HG03045 (cell line): ENCODE results near the gene GRIN1.
A peak's percentile ranks its signal among the peaks of the same experiment; 100 is the strongest.

Experiments used
- ATAC-seq: cut with Tn5 transposase; IDR thresholded peaks from one replicate; pipeline ENCODE4 v1.9.1; 2021; ENCODE audit warnings: mild to moderate bottlenecking, moderate library complexity; ENCODE audit not compliant: unreplicated experiment

The GRIN1 gene

DNA sequence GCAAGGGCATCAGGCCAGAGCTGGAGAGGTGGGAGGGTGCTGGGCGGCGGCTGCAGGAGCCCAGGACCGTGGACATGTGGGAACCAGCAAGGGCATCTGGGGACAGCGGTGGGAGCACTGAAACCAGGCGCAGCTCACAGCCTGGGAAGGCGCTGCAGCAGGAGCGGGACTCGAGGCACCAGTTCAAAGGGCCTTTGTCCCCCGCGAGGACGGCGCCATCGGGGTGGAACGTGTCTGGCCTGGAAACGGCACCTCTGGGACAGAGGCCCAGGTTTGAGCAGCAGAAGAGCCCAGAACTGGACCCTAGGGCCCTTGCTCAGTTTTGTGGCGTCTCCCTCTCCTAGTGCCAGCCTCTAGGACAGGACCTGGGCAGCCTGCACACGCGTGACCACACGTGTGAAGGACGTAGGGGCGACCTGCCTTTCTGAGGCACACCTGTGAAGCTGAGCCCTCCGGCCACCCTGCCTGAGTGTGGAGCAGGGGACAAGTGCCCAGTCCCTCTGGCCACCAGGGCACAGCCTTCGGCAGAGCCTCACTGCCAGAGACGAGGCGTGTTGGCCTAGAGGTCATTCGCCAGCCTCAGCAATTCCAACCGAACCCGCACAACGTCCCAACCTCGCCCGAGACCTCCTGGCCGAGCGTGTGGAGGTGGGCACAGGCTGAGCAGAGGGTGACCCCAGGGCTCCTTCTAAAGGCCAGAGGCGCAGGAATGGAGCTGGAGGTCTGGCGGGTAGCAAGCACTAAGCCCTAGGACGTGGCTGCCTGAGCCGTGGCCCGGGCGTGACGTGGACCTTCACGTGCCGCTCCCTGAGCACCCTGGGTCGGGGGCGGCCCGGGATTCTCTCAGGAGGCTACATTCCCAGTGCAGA is 35.1 kb downstream of the GRIN1 start:
- ATAC-seq: no peak

DNA sequence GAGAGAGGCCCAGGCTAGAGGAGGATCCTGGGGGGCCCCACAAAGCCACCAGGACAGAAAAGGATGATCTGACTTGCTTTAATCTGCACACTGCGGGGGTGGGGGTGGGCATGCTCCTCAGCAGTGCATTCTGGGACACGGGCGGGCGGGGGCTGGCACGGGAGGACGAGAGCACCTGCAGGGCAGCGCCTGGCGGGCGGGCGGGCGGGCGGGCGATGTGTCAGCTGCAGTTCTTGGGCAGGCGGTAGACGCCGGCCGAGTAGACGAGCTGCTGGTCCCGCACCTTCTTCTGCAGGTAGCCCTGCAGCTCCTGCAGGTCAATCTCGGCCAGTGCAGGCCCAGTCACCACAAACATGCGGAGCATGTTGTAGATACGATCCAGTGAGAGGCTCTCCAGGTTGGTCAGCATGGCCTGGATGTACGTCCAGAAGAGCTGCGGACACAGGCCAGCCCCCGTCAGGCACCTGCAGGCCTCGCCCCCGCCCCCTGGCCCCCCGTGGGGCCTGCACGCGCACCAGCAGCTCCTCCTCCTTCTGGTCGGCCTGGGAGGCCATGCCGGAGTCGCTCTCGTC is 35.9 kb downstream of the GRIN1 start:
- ATAC-seq: no peak

DNA sequence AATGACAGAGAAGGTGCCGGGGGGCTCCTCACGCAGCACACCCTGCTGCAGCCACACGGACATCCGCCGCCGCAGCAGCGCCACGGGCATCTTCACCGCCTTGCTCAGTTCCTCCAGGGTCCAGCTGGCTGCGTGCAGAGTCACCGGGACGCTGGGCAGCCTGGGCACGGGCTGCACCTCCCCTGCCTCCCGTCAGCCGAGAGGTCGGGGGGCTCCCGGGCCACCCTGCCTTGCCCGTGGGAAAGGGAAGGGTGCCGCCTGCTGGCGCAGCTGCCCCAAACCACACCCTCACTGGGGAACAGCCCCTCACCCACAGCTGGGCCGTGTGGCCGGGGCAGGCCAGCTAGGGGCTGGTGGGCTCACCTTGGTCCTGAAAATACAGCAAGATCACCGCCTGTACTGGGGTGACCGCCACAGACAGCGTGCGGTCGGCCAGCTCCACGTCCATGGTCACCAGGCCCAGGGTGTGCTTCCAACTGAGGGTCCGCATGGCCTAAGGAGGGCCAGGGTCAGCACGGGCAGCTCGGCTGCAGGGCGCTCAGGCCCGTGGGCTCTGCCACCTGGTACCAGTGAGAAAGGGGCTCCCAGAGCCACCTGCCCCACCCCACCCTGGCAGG is 36.5 kb downstream of the GRIN1 start:
- no peak for ATAC-seq

DNA sequence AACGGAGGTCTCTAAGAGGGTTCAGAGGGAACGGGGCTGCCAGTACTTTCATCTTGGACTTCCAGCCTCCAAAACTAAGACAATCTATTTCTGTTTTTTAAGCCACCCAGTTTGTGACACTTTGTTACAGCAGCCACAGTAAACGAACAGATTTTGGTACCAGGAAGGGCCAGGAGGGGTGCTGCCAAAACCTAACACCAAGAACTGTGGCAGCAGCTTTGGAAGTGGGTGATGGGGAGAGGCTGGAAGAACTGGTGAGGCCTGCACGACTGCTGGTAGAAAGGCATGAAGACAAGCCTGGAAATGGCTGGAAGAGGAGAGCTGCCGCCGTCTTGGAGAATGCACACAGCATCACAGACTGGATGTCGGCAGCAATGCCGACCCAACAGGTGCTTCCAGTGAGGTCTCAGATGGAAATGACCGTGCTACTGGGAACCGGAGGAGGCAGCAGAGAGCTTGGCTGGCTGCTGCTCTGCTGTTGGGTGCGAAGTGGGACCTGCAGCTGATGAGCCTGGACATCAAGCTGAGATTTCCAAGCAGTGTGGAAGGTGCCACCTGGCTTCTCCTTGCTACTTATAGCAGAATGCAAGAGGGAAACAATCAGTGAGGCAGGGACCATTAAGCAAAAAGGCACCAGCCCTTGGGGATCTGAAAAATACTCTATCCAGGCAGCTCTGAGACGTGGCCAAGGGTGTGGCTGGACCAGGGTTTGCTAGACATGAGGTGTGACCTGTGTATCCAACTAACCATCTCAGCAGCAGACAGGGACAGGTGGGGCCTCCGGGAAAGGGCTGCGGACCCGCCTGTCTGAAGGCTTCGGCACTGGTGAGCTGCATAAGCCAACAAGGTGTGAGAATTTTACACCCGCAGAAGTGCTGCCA is 37.6 kb downstream of the GRIN1 start:
- no peak for ATAC-seq

DNA sequence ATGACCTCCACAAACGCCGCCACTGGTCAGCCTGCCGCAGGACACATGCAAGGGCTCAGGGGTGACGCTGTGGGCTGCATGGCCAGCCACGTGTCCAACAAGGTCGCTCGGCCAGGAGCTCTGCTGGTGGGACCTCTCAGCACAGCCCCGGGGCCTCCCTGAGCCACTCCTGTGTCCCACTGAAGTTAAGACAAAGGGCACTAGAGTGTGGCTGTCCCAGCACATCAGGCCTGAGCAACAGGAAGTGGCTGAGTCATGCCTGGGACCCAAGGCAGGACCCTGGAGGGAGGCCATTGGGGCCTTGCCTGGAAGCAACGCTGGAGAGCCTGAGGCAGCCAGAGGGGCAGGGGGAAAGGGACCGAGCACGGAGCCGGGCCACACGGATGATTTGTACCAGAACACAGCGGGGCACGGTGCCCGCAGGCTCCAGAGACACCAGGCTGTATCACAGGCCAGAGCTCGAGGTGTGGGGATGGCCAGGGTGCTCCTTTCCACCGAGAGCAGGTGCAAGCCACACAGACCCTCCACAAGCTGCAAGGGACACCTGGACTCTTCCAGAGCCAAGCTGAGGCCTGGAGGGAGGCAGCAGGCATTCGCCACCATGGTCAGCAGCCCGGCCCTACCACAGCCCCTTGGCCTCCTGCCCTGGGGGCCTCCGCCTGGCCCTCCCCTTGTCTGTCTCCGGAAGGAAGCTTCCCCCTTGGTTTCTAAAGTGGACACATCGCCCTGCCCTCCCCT is 39.4 kb downstream of the GRIN1 start:
- ATAC-seq: no peak

DNA sequence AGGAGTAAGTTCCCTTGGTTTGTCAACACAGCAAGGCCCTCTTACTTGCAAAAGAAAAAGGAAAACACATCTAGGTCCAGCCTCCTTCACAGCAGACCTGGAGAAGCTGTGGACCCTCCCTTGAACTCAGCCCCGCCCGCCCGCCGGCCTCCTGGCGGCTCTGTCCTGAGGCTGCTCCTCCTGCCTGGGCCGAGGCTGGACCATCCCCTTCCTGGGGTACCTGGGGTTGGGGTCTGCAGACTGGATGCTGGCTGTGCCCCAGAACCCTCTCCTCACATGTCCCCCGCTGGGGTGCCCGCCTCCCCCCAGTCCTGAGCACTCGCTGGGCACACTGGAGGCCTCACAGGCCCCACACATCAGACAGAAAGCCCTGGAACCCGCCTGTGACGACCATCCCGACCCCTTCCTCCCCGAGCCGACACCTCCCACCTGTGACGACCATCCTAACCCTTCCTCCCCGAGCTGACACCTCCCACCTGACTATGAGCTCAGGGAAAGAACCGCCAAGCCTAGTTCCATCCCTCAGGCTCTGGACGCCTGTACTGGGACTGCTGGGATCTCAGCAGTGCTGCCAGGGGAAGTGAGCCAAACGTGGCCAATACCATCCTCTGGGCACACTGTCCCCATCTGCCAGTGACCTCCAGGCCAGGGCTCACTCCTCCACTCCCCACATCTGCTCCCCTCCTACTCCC is 40.1 kb downstream of the GRIN1 start:
- no peak for ATAC-seq

DNA sequence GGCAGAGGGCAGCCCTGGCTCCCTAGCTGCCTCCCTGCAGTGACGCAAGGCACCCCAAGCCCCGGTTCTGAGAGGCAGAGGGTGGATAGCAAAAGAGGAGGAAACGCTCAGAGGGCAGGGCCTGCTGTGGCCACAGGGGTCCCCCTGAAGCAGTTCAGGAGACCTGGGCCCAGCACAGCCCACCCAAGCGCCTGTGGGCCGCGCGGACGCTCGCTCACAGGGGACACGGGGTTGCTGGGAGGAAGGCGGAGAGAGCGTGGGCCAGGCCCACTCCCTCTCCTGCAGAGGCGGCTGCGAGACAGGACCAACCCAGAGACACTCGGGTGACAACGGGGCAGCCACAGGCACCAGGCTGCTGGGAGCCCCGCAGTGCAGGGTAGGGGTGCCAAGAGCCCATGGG is 40.8 kb downstream of the GRIN1 start:
- ATAC-seq: no peak

DNA sequence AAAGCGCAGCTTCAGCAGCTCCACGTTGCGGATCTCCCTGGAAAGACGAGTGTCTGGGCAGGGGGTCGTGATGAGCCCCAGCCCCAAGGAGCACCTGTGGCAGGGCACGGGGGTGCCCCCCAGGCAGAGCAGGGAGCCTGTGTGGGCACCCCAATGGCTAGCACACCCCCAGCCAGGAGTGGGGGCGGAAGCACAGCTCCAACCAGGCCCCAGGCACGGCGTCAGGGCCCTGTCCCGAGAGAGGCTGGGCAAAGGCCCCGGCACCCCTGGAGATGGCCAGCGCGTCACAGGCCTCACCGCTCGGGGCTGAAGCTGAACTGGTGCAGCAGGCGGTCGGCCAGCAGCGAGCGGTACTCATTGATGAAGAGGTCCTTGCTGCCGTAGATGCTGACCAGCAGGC is 41.5 kb downstream of the GRIN1 start:
- ATAC-seq: no peak

DNA sequence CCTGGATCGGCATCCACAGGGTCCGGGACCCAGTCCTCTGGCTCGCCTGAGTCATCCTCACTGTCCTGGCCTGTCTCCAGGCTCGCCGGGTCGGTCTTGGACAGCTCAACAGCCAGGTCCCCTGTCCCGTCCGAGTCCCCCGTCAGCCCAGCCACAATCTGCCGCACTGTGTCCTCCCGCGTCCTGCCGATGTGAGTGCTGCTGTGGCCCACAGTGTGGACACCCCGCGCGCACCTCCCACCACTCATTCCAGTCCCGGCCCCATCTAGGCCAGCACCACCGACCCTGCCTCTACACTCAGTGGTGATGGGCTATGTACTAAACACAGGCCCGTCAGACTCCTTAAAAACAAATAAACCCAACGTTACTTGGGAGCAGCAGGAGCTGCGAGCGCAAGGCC is 42.7 kb downstream of the GRIN1 start:
- ATAC-seq: no peak

DNA sequence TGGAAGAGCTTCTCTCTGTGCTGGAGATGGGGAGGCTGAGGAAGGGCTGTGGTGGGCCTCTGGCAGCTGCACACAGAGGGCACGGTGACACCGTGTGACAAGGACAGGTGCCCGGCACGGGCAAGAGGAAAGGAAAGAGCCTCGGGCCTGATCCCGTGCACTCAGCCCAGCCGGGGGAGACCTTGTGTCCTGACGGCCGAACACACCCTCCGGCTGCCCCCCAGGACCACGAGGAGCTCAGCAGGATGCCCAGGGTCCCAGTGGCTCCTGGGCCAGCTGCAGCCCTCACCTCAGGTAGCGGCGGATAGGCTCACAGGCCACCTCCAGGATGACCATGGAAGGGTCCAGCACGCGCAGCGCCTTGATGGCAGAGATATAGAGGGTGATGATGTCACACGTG is 43.9 kb downstream of the GRIN1 start:
- no peak for ATAC-seq

DNA sequence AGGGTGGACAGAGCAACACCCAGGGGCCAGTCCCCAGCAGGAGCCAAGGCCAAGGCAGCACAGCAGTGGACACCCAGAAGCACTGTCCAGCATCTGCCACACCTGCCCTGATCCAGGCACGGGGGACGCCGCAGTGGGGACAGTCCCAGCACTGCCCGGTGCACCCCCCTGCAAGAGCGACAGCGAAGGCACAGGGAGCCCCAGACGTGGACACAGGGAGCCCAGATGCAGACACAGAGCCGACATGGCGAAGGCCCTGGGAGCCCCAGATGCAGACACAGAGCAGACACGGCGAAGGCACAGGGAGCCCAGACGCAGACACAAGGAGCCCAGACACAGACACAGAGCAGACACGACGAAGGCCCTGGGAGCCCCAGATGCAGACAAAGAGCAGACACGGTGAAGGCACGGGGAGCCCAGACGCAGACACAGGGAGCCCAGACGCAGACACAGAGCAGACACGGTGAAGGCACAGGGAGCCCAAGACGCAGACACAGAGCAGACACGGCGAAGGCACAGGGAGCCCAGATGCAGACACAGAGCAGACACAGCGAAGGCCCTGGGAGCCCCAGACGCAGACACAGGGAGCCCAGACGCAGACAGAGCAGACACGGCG is 45.1 kb downstream of the GRIN1 start:
- ATAC-seq: no peak

DNA sequence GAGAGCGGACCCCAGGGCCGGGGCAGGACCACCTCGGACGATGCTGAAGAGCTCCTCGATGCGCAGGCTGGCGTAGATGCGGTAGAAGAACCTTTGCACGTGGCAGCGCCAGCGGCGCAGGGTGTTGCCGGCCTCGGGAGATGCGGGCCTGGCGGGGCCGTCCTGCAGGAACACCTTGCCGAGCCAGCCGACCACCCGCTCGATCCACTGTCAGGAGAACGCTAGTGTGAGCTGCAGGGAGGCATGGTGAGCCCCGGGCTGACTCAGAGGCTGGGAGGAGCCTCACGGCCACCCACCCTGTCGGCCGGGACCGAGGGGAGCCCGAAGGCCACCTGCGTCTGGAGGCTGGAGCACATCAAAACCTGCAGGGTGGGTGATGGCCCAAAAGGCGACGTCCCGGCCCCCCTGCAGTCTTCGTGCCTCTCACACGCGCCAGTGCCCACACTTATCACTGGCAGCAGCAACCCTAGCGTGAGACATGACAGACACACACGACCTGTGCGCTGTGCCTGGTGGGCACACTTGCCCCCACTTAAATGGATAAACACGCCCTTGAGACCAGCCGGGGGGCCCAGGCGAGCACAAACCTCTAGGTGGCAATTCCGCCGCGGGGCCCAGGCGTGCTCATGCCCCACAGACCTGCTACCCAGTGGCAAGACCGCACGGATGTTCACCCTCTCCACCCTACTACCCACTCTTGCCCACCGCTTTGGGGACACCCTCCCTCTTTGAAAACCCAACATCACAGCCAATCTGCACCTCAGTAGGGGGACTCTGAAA is 46.1 kb downstream of the GRIN1 start:
- ATAC-seq: no peak

DNA sequence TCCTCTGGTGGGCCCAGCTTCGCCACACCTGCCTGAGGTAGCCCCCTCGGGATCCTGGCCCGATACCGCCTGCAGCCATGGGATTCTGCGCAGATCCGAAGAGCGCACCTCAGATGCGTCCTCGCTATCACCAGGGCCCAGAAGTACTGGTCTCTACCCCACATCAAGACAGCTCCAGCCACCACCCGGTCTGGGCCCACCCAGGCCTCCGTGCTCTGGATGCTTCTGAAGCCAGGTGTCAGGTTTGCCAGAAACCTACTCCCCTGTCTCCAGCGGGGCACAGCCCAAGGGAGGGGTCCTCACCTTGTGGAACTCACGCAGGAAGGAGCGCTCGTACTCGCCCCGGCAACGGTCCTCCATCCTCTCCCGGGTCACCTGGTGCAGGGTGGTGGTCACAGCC is 47.0 kb downstream of the GRIN1 start:
- ATAC-seq: no peak

DNA sequence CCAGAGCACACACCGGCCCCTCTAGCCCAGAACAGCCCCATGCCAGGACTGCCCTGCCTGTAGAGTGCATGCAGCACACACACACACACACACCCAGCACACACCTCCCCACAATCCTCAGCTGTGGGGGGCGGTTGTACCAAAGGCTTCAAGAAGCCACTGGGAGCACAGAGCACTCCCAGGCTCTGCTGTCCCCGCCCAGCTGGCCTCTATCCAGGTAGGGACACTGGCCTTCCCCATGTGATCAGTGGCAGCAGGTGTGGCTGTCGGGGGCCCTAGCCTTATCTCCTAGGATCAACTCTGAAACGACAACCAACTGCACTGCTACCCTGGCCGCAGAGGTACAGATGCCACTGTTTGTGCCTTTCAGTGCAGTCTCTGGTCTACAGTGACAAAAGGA is 47.4 kb downstream of the GRIN1 start:
- ATAC-seq: no peak

DNA sequence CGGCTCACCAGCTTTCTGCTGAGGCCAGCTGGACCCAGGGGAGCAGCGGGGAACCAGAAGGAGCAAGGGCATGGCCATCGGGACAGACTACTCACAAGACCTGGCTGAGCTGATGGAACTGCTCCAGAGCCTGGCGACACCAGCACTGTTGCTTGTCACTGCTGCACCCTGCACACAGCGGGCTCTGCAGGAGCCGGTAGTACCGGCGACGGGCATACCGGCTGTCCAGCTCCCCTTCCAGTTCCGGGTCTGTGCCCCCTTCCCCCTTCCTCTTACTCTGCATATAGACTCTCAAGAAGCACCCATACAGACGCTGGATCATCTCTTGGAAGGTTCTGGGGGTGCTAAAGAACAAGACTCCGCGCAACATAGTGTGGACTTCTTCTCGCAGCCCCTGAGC is 48.4 kb downstream of the GRIN1 start:
- no peak for ATAC-seq

DNA sequence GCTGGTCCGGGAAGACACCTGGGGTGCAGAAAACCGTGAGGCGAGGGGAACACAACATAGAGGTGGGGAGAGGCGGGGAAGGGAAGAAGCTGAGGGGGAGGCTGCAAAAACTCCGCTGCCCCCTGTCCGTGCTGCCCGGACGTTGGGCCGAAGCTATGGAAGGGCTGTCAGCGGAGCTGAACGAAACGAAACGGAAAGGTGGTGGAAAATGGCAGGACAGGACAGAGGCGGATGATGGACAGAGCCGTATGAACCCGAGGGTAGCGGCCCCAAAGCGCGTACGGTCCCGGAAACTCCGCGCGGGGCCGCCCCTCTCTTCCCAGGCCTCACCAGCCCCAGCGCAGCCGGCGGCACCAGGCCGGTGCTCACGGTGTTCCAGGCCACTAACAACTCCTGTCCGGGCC is 49.1 kb downstream of the GRIN1 start:
- ATAC-seq: no peak

DNA sequence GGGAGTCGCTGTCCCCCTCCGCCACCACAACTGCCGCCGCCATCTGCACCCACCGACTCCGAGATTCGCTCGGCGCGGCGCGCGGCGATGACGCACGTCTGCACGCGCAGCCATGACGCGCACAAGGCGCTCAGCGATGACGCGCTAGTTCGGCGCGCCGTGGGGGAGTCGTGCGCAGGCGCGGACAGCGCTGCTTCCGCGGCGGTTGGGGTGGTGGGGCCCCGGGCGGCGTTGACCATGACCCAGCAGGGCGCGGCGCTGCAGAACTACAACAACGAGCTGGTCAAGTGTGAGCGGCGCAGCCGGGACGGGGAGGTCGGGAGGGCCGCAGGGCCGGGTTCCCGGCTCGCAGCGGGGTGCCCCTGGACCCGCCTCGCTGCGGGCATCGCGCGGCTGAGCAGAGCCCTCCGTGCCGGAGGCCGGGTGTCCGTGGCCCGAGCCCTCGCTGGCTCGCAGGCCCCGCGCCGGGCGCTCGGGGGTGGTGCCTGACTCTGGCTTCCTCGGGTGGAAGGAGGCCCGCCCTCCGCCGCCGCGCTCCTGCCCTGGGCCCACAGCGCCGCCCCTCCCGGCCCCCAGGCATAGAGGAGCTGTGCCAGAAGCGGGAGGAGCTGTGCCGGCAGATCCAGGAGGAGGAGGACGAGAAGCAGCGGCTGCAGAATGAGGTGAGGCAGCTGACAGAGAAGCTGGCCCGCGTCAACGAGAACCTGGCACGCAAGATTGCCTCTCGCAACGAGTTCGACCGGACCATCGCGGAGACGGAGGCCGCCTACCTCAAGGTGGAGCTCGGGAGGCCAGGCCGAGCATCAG is 49.7 kb downstream of the GRIN1 start, which contains the start of the genes ANAPC2 and SSNA1:
Gene ANAPC2 (minus strand): TSS at position 71 of the 807 bp plus-strand sequence. CDS start 28 bp downstream, at position 43.
Gene SSNA1 (plus strand): TSS at position 187 of the 807 bp plus-strand sequence. CDS start 51 bp downstream, at position 238.
- peak; percentile 76 for ATAC-seq
